Epithelial cell of proximal tubule (primary cell): ENCODE results near the gene CCL15. TPM values are rescaled to one million over a fixed set of nuclear protein-coding genes. Genes with fewer than 3 reads are reported as not detected.

Experiments
- DNase-seq: peaks from one replicate; pipeline ENCODE4 v3.0.0-alpha.2; 2011; ENCODE audit warnings: low read depth
- H3K4me3 ChIP-seq: 2 replicates; pipeline ENCODE4 v1.5.1; 2011; ENCODE audit warnings: low read depth, mild to moderate bottlenecking, low read length
- total RNA-seq: library from RNA; depleted of rRNA; stranded (reverse); fragments of >200 nt; gene quantifications from 2 replicates; pipeline ENCODE4 v1.2.3, GENCODE V29; 2015
- TF ChIP-seq, protein P1 (sequence below): conservative IDR thresholded peaks from 2 replicates; pipeline ENCODE4 v1.5.1; 2012; ENCODE audit warnings: low read depth, mild to moderate bottlenecking, low read length

The CCL15 gene
- total RNA-seq, 1 donor from 2014 or later = not detected

DNA sequence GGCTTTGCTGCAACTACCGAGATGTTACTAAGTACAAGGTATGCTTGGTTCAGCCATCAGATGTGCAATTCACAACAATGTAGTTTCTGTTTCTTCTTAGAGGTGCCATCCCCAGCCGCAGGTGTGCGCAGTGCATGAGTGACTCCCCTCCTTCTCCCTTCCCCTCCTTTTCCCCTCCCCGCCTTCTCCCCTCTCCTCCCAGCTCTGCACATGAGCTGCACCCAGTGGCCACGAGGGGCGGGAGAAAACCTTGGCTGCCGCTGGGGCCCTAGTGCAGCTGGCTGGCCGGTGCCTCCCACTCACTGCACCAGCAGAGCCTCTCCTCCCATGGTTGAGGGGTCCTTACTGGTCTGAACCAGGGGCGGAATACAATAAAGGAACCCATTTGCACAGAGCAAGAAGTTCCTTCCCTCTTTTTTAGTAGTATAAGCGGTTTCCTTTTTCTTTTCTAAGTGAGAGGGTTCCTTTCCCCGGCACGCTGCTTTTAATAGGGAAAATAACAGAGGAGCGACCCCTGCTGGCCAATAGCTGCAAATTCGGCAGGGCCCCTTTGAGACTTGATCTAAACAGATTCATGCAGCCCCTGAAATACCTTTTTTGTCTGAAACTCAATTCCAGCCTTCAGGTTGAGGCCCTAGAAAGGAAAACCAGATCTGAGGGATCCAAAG lies 7.8 kb upstream of the CCL15 start:
- TF ChIP-seq, protein P1, sequence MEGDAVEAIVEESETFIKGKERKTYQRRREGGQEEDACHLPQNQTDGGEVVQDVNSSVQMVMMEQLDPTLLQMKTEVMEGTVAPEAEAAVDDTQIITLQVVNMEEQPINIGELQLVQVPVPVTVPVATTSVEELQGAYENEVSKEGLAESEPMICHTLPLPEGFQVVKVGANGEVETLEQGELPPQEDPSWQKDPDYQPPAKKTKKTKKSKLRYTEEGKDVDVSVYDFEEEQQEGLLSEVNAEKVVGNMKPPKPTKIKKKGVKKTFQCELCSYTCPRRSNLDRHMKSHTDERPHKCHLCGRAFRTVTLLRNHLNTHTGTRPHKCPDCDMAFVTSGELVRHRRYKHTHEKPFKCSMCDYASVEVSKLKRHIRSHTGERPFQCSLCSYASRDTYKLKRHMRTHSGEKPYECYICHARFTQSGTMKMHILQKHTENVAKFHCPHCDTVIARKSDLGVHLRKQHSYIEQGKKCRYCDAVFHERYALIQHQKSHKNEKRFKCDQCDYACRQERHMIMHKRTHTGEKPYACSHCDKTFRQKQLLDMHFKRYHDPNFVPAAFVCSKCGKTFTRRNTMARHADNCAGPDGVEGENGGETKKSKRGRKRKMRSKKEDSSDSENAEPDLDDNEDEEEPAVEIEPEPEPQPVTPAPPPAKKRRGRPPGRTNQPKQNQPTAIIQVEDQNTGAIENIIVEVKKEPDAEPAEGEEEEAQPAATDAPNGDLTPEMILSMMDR = peak; percentile 31
- no peak for DNase-seq
- H3K4me3 ChIP-seq = no peak overlapping the region

DNA sequence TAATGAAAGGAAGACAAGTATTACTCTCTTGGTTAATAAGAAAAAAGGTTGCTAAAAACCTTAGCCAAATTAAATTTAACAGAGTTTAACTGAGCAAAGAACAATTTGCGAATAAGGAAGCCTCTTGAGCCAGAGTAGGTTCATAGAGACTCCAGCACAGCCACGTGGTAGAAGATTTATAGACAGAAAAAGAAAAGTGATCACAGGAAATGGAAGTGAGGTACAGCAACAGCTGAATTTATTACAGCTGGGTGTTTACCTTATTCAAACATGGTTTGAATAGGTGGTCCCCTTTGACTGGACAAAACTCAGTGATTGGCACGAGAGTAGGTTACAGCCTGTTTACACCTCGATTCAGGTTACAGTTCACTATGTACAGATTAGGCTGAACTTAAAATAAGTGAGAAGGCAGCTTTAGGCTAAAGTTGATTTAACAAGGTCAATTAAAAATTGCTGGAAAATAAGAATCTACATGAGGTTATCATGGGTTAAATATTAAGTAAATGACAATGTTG lies 3.3 kb upstream of the CCL15 start:
- H3K4me3 ChIP-seq = no peak overlapping the region
- DNase-seq = no peak
- TF ChIP-seq, protein P1 = no peak

- no peak overlapping the region for H3K4me3 ChIP-seq
- TF ChIP-seq, protein P1 = no peak
- DNase-seq = no peak
These were observed 1.3 kb upstream of the CCL15 start for GRCh38 chr17:36002631-36003030.

- no peak overlapping the region for H3K4me3 ChIP-seq
- peak; percentile 19 for DNase-seq
- TF ChIP-seq, protein P1 = no peak
These were observed 680 bp upstream of the CCL15 start for GRCh38 chr17:36001862-36002603.

DNA sequence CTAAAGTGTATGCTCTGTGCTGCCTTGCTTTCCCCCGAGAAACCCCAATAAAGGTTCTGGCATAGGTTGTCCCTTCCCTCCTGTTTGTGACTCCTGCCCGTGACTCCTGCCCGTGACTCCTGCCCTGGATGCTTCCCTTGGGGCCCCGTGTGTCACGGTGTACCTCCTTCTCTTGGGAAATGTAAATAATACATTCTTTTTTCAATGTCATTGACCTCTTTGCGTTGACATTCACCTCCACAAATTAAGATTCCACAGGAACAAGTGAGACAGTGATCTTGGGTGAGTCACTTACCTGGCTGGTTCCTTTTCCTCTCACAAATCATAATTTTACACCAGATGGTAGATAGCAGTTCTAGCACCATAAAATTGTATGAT lies 632 bp downstream of the CCL15 start:
- DNase-seq = no peak
- no peak overlapping the region for H3K4me3 ChIP-seq
- TF ChIP-seq, protein P1 = no peak

- no peak for DNase-seq
- H3K4me3 ChIP-seq = no peak overlapping the region
- TF ChIP-seq, protein P1 = no peak
These were observed 2.6 kb downstream of the CCL15 start for GRCh38 chr17:35998756-35999155.
